Mesendoderm (in vitro differentiated cells): ENCODE measurements around the gene C2CD2L.

Experiments
- DNase-seq: peaks from one replicate; pipeline ENCODE4 v3.0.0; 2013
- H2AK5ac ChIP-seq: 2 replicates; pipeline ENCODE4 v1.6.1; 2013; ENCODE audit warnings: low read length, inconsistent platforms
- H2BK120ac ChIP-seq: 2 replicates; pipeline ENCODE4 v1.6.1; 2013; ENCODE audit warnings: low read depth, mild to moderate bottlenecking, low read length, moderate library complexity, mixed read lengths
- H2BK15ac ChIP-seq: replicated peaks from 2 replicates; pipeline ENCODE4 v1.6.1; 2013; ENCODE audit warnings: low read depth, mild to moderate bottlenecking, moderate library complexity
- H2BK5ac ChIP-seq: 2 replicates; pipeline ENCODE4 v1.6.1; 2013; ENCODE audit warnings: low read length, inconsistent platforms
- H3K18ac ChIP-seq: 2 replicates; pipeline ENCODE4 v1.6.1; 2013; ENCODE audit warnings: mild to moderate bottlenecking, low read length, mixed read lengths
- H3K23ac ChIP-seq: one replicate; pipeline ENCODE4 v1.6.1; 2013; ENCODE audit warnings: low read length
- H3K27ac ChIP-seq: 2 replicates; pipeline ENCODE4 v1.5.1; 2013; ENCODE audit warnings: low read depth, mild to moderate bottlenecking, inconsistent platforms, low read length, moderate library complexity
- H3K27me3 ChIP-seq: 2 replicates; pipeline ENCODE4 v1.6.1; 2013; ENCODE audit warnings: low read length, control low read depth, mild to moderate bottlenecking, inconsistent platforms; ENCODE audit not compliant: insufficient read depth, poor library complexity
- H3K36me3 ChIP-seq: 2 replicates; pipeline ENCODE4 v1.6.1; 2013; ENCODE audit warnings: low read length, inconsistent platforms; ENCODE audit not compliant: control insufficient read depth, insufficient read depth
- H3K4ac ChIP-seq: one replicate; pipeline ENCODE4 v1.6.1; 2013; ENCODE audit warnings: low read depth, mild to moderate bottlenecking, low read length, moderate library complexity
- H3K4me1 ChIP-seq: 2 replicates; pipeline ENCODE4 v1.6.1; 2013; ENCODE audit warnings: low read depth, low read length, inconsistent platforms; ENCODE audit not compliant: control insufficient read depth
- H3K4me2 ChIP-seq: 2 replicates; pipeline ENCODE4 v1.6.1; 2013; ENCODE audit warnings: low read length
- H3K4me3 ChIP-seq: 2 replicates; pipeline ENCODE4 v1.5.1; 2013; ENCODE audit warnings: mild to moderate bottlenecking, low read length
- H3K56ac ChIP-seq: one replicate; pipeline ENCODE4 v1.6.1; 2013; ENCODE audit warnings: low read length
- H3K79me1 ChIP-seq: 2 replicates; pipeline ENCODE4 v1.6.1; 2013; ENCODE audit warnings: low read length, inconsistent platforms
- H3K79me2 ChIP-seq: 2 replicates; pipeline ENCODE4 v1.6.1; 2013; ENCODE audit warnings: mild to moderate bottlenecking, low read length; ENCODE audit not compliant: control insufficient read depth, insufficient read depth
- H3K9ac ChIP-seq: 2 replicates; pipeline ENCODE4 v1.6.1; 2013; ENCODE audit warnings: low read length, inconsistent platforms
- H4K5ac ChIP-seq: one replicate; pipeline ENCODE4 v1.6.1; 2013; ENCODE audit warnings: low read length
- H4K8ac ChIP-seq: one replicate; pipeline ENCODE4 v1.6.1; 2013; ENCODE audit warnings: low read depth, mild to moderate bottlenecking, control low read depth, low read length, moderate library complexity
- WGBS: extraction: QIAGEN DNeasy Blood & Tissue Kit; methylation state at CpG from one replicate; pipeline ENCODE4 v1.1.7; 2013; ENCODE audit warnings: low lambda C conversion rate, missing lambda C conversion rate; ENCODE audit not compliant: insufficient coverage; ENCODE audit errors: extremely low coverage; 5-methylcytosine and 5-hydroxymethylcytosine counted together

The C2CD2L gene

GRCh38 chr11:119118946-119119345 is 11.8 kb downstream of the C2CD2L start:
- no CpG with 5 or more reads among the region's 1 CpG for WGBS

DNA sequence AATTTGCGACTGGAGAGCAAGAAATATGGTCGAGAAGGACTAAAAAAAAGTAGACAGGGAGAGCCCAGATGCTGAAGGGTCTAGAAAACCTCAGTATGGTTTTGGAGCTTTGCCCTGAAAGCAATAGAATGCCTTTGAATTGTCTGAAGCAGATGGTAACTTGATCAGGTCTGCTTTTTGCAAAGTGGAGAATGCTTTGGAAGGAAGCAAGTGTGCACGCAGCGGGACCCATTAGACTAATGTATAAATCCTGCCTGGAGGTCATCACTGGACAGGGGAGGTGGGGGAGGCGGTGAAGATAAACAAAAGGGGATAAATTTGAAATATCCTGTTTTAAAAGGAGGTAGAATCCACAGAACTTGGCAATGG is 13.5 kb downstream of the C2CD2L start:
- Histone ChIP-seq H3K18ac (peak overlapping the region; percentile 4), H4K8ac (no peak overlapping the region), H3K27me3 (no peaks in the 10 kb centered on the region), H4K5ac (peak overlapping the region; percentile 47), H3K9ac (peak overlapping the region; percentile 60), H3K4me3 (no peak overlapping the region), H3K4ac (no peak overlapping the region), H3K27ac (no peak overlapping the region), H3K79me1 (peaks cover 14% of the 10 kb centered on the region), H3K79me2 (peaks cover 14% of the 10 kb centered on the region), H3K4me2 (peak overlapping the region; percentile 29), H3K56ac (peak overlapping the region; percentile 88), H2BK15ac (no peak overlapping the region), H2BK120ac (no peak overlapping the region), H2AK5ac (peak overlapping the region; percentile 9), H3K23ac (no peak overlapping the region), H3K4me1 (peaks cover 7% of the 10 kb centered on the region), H3K36me3 (peaks cover 3% of the 10 kb centered on the region), H2BK5ac (no peak overlapping the region)
- WGBS = no CpG with 5 or more reads among the region's 5 CpGs
- no peak for DNase-seq

More at GRCh38 chr11:119118946-119119345, 11.8 kb downstream of the C2CD2L start:
- H3K4me3 ChIP-seq = no peak overlapping the region
- no peaks in the 10 kb centered on the region for H3K36me3 ChIP-seq
- H4K5ac ChIP-seq = no peak overlapping the region
- H3K4me2 ChIP-seq = no peak overlapping the region
- H3K4ac ChIP-seq = no peak overlapping the region
- H3K23ac ChIP-seq = no peak overlapping the region
- H3K79me1 ChIP-seq = peaks cover 12% of the 10 kb centered on the region
- H3K9ac ChIP-seq = no peak overlapping the region
- H2AK5ac ChIP-seq = no peak overlapping the region
- H3K27me3 ChIP-seq = no peaks in the 10 kb centered on the region
- H3K79me2 ChIP-seq = peaks cover 14% of the 10 kb centered on the region
- DNase-seq = no peak
- H2BK15ac ChIP-seq = no peak overlapping the region
- H4K8ac ChIP-seq = no peak overlapping the region
- no peak overlapping the region for H2BK5ac ChIP-seq
- H3K27ac ChIP-seq = no peak overlapping the region
- H3K4me1 ChIP-seq = peaks cover 7% of the 10 kb centered on the region
- H2BK120ac ChIP-seq = no peak overlapping the region
- H3K18ac ChIP-seq = no peak overlapping the region
- H3K56ac ChIP-seq = no peak overlapping the region

DNA sequence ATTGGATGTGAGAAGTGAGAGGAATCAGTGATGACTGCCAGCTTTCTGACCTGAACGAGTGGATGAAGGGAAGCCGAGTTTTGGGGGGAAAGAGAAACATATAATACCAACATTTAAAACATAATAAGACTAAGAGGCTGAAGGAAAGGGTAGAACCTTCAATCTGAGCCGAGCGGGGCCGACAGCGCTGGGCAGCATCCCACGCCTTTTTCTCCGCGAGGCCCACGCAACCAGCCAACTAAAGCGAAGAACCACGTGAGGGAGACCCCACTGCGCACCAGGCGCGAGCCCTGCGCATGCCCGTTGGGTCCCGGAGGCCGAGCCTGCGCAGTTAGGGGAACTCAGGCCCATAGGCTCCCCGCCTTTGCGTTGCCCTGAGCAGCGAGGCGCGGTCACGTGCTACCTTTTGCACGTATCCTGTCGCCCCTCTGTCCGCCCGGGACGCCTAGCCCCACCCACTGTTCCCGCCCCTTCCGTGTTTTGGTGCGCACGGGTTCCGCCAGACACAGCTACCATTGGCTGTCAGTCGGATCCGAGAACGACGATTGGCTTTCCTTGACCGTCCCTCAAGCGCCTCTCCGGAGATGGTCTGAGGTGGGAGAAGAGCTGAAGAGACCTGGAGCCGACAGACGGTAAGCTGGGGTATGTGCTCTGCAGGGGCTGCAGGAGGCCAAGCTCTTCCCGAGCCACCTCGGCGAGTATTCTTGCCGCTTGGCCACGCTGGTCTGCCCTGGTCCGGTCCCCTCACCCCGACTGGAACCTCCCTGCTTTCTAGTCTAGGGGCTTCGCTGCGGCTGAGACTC is 14.1 kb downstream of the C2CD2L start, which contains the start of gene HINFP:
Gene HINFP (plus strand): TSS at position 573 of the 803 bp plus-strand sequence. CDS start 5,365 bp downstream, outside the sequence.
- no peak within 1 kb of the TSS for H2BK120ac ChIP-seq
- H4K8ac ChIP-seq = no peak within 1 kb of the TSS
- H3K27ac ChIP-seq = peak within 1 kb of the TSS; percentile 9
- peak within 1 kb of the TSS; percentile 47 for H4K5ac ChIP-seq
- H3K9ac ChIP-seq = peak within 1 kb of the TSS; percentile 97
- no peak within 1 kb of the TSS for H3K4ac ChIP-seq
- peak within 1 kb of the TSS; percentile 98 for H3K56ac ChIP-seq
- peaks cover 3% of the 10 kb centered on the region for H3K36me3 ChIP-seq
- peak within 1 kb of the TSS; percentile 9 for H2AK5ac ChIP-seq
- peak within 1 kb of the TSS; percentile 4 for H3K18ac ChIP-seq
- no peak within 1 kb of the TSS for H2BK15ac ChIP-seq
- no peak within 1 kb of the TSS for H2BK5ac ChIP-seq
- DNase-seq = peak; percentile 100
- peak within 1 kb of the TSS; percentile 80 for H3K4me2 ChIP-seq
- H3K79me1 ChIP-seq = peaks cover 14% of the 10 kb centered on the region
- H3K23ac ChIP-seq = peak within 1 kb of the TSS; percentile 83
- H3K79me2 ChIP-seq = peaks cover 14% of the 10 kb centered on the region
- peak within 1 kb of the TSS; percentile 97 for H3K4me3 ChIP-seq
- H3K27me3 ChIP-seq = no peaks in the 10 kb centered on the region
- no CpG with 5 or more reads among the region's 54 CpGs for WGBS
- H3K4me1 ChIP-seq = peaks cover 7% of the 10 kb centered on the region

DNA sequence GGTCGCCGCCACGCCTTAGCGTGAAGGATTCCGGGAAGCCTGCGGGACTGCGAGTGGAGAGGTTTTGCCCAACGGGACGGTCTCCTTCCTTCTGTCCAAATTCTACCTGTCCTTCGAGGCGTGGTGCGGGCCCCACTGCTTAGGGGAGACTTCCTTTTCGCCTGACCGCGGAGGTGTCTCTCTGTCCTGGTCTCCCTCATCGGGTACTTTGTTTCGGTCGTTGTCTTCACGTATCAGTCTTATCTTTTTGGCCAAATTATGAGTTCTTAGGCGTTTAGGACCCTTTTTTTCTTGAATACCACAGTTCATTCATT is 14.6 kb downstream of the C2CD2L start:
- no peak overlapping the region for H2BK15ac ChIP-seq
- H2BK5ac ChIP-seq = no peak overlapping the region
- whole genome bisulfite sequencing = no CpG with 5 or more reads among the region's 20 CpGs
- no peak for DNase-seq
- peak overlapping the region; percentile 97 for H3K4me3 ChIP-seq
- H3K27ac ChIP-seq = peak overlapping the region; percentile 9
- H3K18ac ChIP-seq = no peak overlapping the region
- peak overlapping the region; percentile 97 for H3K9ac ChIP-seq
- H2BK120ac ChIP-seq = no peak overlapping the region
- no peak overlapping the region for H4K5ac ChIP-seq
- H3K4me1 ChIP-seq = peaks cover 7% of the 10 kb centered on the region
- peaks cover 14% of the 10 kb centered on the region for H3K79me1 ChIP-seq
- H3K23ac ChIP-seq = peak overlapping the region; percentile 83
- peak overlapping the region; percentile 80 for H3K4me2 ChIP-seq
- no peak overlapping the region for H3K4ac ChIP-seq
- H4K8ac ChIP-seq = no peak overlapping the region
- H3K56ac ChIP-seq = peak overlapping the region; percentile 98
- H3K27me3 ChIP-seq = no peaks in the 10 kb centered on the region
- peaks cover 3% of the 10 kb centered on the region for H3K36me3 ChIP-seq
- H2AK5ac ChIP-seq = no peak overlapping the region
- peaks cover 14% of the 10 kb centered on the region for H3K79me2 ChIP-seq

GRCh38 chr11:119125821-119126220 is 18.7 kb downstream of the C2CD2L start:
- DNase-seq = no peak
- Histone ChIP-seq H4K8ac (no peak overlapping the region), H3K27ac (no peak overlapping the region), H3K27me3 (no peaks in the 10 kb centered on the region), H3K79me1 (peaks cover 14% of the 10 kb centered on the region), H3K4me2 (no peak overlapping the region), H3K9ac (no peak overlapping the region), H3K23ac (no peak overlapping the region), H3K56ac (no peak overlapping the region), H3K4me3 (no peak overlapping the region), H3K18ac (no peak overlapping the region), H2BK5ac (no peak overlapping the region), H3K4me1 (peaks cover 5% of the 10 kb centered on the region), H2BK120ac (no peak overlapping the region), H3K36me3 (peaks cover 4% of the 10 kb centered on the region), H4K5ac (no peak overlapping the region), H2AK5ac (no peak overlapping the region), H2BK15ac (no peak overlapping the region), H3K79me2 (peaks cover 14% of the 10 kb centered on the region), H3K4ac (no peak overlapping the region)
- no CpG with 5 or more reads among the region's 6 CpGs for WGBS
